HG03460 (cell line): ENCODE measurements around the gene GAREM2.

Experiments used
- ATAC-seq: cut with Tn5 transposase; IDR thresholded peaks from one replicate; pipeline ENCODE4 v1.9.1; 2021; ENCODE audit not compliant: unreplicated experiment

The GAREM2 gene

GRCh38 chr2:26230806-26231205 is 57.9 kb downstream of the GAREM2 start:
- ATAC-seq: no peak

DNA sequence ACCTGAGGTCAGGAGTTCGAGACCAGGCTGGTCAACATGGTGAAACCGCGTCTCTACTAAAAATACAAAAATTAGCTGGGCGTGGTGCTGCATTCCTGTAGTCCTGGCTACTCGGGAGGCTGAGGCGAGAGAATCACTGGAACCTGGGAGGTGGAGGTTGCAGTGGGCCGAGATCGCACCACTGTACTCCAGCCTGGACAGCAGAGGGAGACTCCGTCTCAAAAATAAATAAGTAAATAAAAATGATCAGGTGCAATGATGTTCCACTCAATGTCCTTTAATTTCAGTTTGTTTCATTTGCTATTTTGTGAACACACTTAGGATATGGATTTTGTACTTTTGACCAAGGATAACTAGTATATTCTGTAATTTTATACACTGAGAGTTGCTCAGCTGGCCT is 62.2 kb downstream of the GAREM2 start:
- ATAC-seq: no peak

- no peak for ATAC-seq
Measured at GRCh38 chr2:26237868-26238267, 65.0 kb downstream of the GAREM2 start.

GRCh38 chr2:26238311-26238958 is 65.5 kb downstream of the GAREM2 start:
- no peak for ATAC-seq
